Thyroid gland (tissue), 4 donors: ENCODE measurements around the gene MSMO1.

Experiments
- POLR2A ChIP-seq, 2 donors: fragments of 450-650 bp; IDR thresholded peaks; one replicate each; pipeline ENCODE4 v1.6.1; 2017; ENCODE audit warnings: antibody characterized with exemption in 2 of 2, mild to moderate bottlenecking in 2 of 2, moderate library complexity in 1 of 2
- TF ChIP-seq, protein P1 (sequence below), 6 experiments: fragments of 200-600 bp in 3 of 6; fragments of 450-650 bp in 3 of 6; sonication (generic) in 3 of 6; IDR thresholded peaks; one replicate each; pipeline ENCODE4 v1.5.1; 2016 to 2019; ENCODE audit warnings: antibody characterized with exemption in 6 of 6, mild to moderate bottlenecking in 2 of 6, inconsistent platforms in 1 of 6, moderate library complexity in 1 of 6

DNA sequence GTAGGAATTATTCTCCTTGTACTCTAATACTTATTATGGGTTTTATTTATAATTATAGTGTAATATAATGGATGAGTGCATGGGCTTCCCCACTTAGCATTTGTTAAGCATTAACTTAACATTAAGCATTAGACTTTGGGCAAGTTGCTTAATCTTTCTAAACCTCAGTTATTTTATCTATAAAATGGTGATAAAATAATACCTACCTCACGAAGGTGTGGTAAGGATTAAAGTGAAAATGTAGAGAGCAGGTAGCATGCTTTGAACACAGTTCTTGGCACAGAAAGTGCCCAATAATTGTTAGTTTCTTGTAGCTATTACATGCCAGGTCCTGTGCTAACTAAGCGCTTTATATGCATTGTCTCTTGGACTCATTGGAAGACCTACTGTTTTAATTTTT, 2.6 kb downstream of the MSMO1 start:
- TF ChIP-seq, protein P1, sequence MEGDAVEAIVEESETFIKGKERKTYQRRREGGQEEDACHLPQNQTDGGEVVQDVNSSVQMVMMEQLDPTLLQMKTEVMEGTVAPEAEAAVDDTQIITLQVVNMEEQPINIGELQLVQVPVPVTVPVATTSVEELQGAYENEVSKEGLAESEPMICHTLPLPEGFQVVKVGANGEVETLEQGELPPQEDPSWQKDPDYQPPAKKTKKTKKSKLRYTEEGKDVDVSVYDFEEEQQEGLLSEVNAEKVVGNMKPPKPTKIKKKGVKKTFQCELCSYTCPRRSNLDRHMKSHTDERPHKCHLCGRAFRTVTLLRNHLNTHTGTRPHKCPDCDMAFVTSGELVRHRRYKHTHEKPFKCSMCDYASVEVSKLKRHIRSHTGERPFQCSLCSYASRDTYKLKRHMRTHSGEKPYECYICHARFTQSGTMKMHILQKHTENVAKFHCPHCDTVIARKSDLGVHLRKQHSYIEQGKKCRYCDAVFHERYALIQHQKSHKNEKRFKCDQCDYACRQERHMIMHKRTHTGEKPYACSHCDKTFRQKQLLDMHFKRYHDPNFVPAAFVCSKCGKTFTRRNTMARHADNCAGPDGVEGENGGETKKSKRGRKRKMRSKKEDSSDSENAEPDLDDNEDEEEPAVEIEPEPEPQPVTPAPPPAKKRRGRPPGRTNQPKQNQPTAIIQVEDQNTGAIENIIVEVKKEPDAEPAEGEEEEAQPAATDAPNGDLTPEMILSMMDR (IDR thresholded peaks at IDR 0.05): no peak
- TF ChIP-seq POLR2A (IDR thresholded peaks at IDR 0.05): no peak
